ENCODE measurements around the gene ACR. TPM values are rescaled to one million over a fixed set of nuclear protein-coding genes. Genes with fewer than 3 reads are reported as not detected.

ACR gene
- total RNA-seq, 1 donor from 2014 or later: not detected

- H3K36me3 ChIP-seq: no peaks in the 10 kb centered on the region
- H3K36me3 Mint-ChIP-seq: peaks cover 14% of the 10 kb centered on the region
- TF ChIP-seq EZH2 (IDR thresholded peaks at IDR 0.05) (no peak), EZH2phosphoT487 (IDR thresholded peaks at IDR 0.05) (no peak)
- TF ChIP-seq, protein P1, sequence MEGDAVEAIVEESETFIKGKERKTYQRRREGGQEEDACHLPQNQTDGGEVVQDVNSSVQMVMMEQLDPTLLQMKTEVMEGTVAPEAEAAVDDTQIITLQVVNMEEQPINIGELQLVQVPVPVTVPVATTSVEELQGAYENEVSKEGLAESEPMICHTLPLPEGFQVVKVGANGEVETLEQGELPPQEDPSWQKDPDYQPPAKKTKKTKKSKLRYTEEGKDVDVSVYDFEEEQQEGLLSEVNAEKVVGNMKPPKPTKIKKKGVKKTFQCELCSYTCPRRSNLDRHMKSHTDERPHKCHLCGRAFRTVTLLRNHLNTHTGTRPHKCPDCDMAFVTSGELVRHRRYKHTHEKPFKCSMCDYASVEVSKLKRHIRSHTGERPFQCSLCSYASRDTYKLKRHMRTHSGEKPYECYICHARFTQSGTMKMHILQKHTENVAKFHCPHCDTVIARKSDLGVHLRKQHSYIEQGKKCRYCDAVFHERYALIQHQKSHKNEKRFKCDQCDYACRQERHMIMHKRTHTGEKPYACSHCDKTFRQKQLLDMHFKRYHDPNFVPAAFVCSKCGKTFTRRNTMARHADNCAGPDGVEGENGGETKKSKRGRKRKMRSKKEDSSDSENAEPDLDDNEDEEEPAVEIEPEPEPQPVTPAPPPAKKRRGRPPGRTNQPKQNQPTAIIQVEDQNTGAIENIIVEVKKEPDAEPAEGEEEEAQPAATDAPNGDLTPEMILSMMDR (IDR thresholded peaks at IDR 0.05): no peak
- H3K4me3 ChIP-seq: no peak overlapping the region
- no peaks in the 10 kb centered on the region for H3F3A ChIP-seq (ENCODE audit: low read depth)
- H3K79me2 ChIP-seq (ENCODE audit: low read depth): no peaks in the 10 kb centered on the region
- H2AFZ ChIP-seq (replicated peaks): no peak overlapping the region
- no peak overlapping the region for H3K4me2 ChIP-seq
- H4K20me1 ChIP-seq (ENCODE audit: low read depth): peaks cover 21% of the 10 kb centered on the region
- no peaks in the 10 kb centered on the region for H3K4me1 ChIP-seq
- peaks cover 2% of the 10 kb centered on the region for H3K9me3 Mint-ChIP-seq
- H3K27me3 ChIP-seq: peaks cover 41% of the 10 kb centered on the region
- H3K9me3 ChIP-seq (ENCODE audit: low read depth): no peaks in the 10 kb centered on the region
- H3K9ac ChIP-seq: no peak overlapping the region
- peaks cover 3% of the 10 kb centered on the region for H3K4me1 Mint-ChIP-seq
- H3K27me3 Mint-ChIP-seq (ENCODE audit: insufficient read depth, low read depth): peaks cover 12% of the 10 kb centered on the region
- H3K4me3 Mint-ChIP-seq: no peak overlapping the region
- H3K27ac ChIP-seq: no peak overlapping the region
- no peak overlapping the region for H3K27ac Mint-ChIP-seq
- DNase-seq (ENCODE audit: low spot score): no peak
Measured at GRCh38 chr22:50726643-50727340, 11.2 kb upstream of the ACR start.

GRCh38 chr22:50727678-50728522, 10.1 kb upstream of the ACR start:
- H3K9ac ChIP-seq: no peak overlapping the region
- H3K27ac ChIP-seq: no peak overlapping the region
- H3F3A ChIP-seq (ENCODE audit: low read depth): no peaks in the 10 kb centered on the region
- H3K79me2 ChIP-seq (ENCODE audit: low read depth): no peaks in the 10 kb centered on the region
- no peak for TF ChIP-seq EZH2 (IDR thresholded peaks at IDR 0.05)
- TF ChIP-seq, protein P1 (IDR thresholded peaks at IDR 0.05): no peak
- TF ChIP-seq EZH2phosphoT487 (IDR thresholded peaks at IDR 0.05): no peak
- H3K4me2 ChIP-seq: no peak overlapping the region
- peaks cover 5% of the 10 kb centered on the region for H3K4me1 Mint-ChIP-seq
- H3K4me1 ChIP-seq: no peaks in the 10 kb centered on the region
- no peak overlapping the region for H3K4me3 ChIP-seq
- no peak for DNase-seq (ENCODE audit: low spot score)
- H3K36me3 Mint-ChIP-seq: peaks cover 12% of the 10 kb centered on the region
- H3K9me3 Mint-ChIP-seq: no peaks in the 10 kb centered on the region
- H3K27ac Mint-ChIP-seq: peak overlapping the region; percentile 94
- no peaks in the 10 kb centered on the region for H3K9me3 ChIP-seq (ENCODE audit: low read depth)
- peaks cover 16% of the 10 kb centered on the region for H4K20me1 ChIP-seq (ENCODE audit: low read depth)
- no peak overlapping the region for H2AFZ ChIP-seq (replicated peaks)
- peaks cover 10% of the 10 kb centered on the region for H3K27me3 Mint-ChIP-seq (ENCODE audit: insufficient read depth, low read depth)
- H3K4me3 Mint-ChIP-seq: no peak overlapping the region
- H3K27me3 ChIP-seq: peaks cover 41% of the 10 kb centered on the region
- H3K36me3 ChIP-seq: no peaks in the 10 kb centered on the region

DNA sequence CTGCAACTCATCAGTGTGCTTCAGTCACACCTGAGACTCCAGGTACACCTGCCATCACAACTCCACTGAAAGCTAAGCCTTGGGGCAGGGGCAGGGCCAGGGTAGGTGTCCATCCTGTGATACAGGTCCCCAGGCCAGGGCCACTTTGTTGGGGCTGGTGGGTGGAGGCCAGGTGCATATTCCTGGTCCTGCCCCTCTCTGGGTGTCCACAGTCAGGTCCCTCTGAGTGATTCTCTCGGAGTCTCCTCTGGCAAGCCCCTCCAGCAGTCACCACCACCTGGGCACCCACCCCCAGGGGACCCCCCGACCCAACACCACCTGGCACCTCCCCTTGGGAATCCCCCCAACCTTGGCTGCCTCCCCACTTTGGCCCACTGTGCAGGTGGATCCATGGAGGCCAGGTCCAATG, 9.5 kb upstream of the ACR start:
- DNase-seq (ENCODE audit: low spot score): no peak
- no peaks in the 10 kb centered on the region for H3K36me3 ChIP-seq
- peaks cover 45% of the 10 kb centered on the region for H3K27me3 ChIP-seq
- H3K79me2 ChIP-seq (ENCODE audit: low read depth): no peaks in the 10 kb centered on the region
- no peak overlapping the region for H3K9ac ChIP-seq
- Mint-ChIP-seq H3K36me3 (peaks cover 11% of the 10 kb centered on the region), H3K27ac (no peak overlapping the region), H3K4me1 (peaks cover 10% of the 10 kb centered on the region), H3K9me3 (no peaks in the 10 kb centered on the region), H3K27me3 (ENCODE audit: insufficient read depth, low read depth) (peaks cover 11% of the 10 kb centered on the region), H3K4me3 (no peak overlapping the region)
- no peak overlapping the region for H3K4me2 ChIP-seq
- peaks cover 4% of the 10 kb centered on the region for H3K4me1 ChIP-seq
- no peak overlapping the region for H3K27ac ChIP-seq
- no peaks in the 10 kb centered on the region for H3K9me3 ChIP-seq (ENCODE audit: low read depth)
- TF ChIP-seq, protein P1 (IDR thresholded peaks at IDR 0.05): no peak
- no peak for TF ChIP-seq EZH2 (IDR thresholded peaks at IDR 0.05)
- TF ChIP-seq EZH2phosphoT487 (IDR thresholded peaks at IDR 0.05): no peak
- no peak overlapping the region for H2AFZ ChIP-seq (replicated peaks)
- H3K4me3 ChIP-seq: no peak overlapping the region
- peaks cover 2% of the 10 kb centered on the region for H3F3A ChIP-seq (ENCODE audit: low read depth)
- peaks cover 16% of the 10 kb centered on the region for H4K20me1 ChIP-seq (ENCODE audit: low read depth)
